Body of pancreas (tissue), 4 donors: ENCODE data around the gene PRF1.

ENCODE experiments used
- POLR2A ChIP-seq, 3 donors: fragments of 450-650 bp; IDR thresholded peaks; one replicate each; pipeline ENCODE4 v1.6.1; 2016; ENCODE audit warnings: antibody characterized with exemption in 3 of 3, mild to moderate bottlenecking in 2 of 3
- TF ChIP-seq, protein P1 (sequence below), 7 experiments: fragments of 450-650 bp in 4 of 7; fragments of 200-600 bp in 3 of 7; sonication (generic) in 3 of 7; IDR thresholded peaks; one replicate each; pipeline ENCODE4 v1.5.1; 2016 to 2019; ENCODE audit warnings: antibody characterized with exemption in 7 of 7

DNA sequence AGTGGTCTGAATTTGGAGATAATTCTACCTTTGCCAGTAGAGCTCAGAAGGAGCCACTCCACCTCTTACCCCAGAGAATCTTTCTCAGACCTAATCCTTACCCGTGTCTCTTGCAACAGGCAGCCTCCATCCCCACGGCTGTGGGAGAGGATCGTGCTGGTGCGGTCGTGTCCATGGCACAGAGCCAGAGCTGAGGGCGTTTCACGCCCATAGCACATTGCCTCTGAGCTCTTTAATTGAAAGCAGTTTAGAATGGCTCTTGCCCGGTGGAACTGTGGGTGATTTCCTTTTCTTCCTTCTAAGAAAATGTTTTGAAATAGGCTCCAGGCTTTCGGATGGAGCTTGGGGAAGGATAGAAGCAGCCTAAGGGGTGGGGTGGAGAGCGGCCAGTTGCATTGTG, 41.5 kb downstream of the PRF1 start:
- TF ChIP-seq POLR2A (IDR thresholded peaks at IDR 0.05): no peak
- TF ChIP-seq, protein P1, sequence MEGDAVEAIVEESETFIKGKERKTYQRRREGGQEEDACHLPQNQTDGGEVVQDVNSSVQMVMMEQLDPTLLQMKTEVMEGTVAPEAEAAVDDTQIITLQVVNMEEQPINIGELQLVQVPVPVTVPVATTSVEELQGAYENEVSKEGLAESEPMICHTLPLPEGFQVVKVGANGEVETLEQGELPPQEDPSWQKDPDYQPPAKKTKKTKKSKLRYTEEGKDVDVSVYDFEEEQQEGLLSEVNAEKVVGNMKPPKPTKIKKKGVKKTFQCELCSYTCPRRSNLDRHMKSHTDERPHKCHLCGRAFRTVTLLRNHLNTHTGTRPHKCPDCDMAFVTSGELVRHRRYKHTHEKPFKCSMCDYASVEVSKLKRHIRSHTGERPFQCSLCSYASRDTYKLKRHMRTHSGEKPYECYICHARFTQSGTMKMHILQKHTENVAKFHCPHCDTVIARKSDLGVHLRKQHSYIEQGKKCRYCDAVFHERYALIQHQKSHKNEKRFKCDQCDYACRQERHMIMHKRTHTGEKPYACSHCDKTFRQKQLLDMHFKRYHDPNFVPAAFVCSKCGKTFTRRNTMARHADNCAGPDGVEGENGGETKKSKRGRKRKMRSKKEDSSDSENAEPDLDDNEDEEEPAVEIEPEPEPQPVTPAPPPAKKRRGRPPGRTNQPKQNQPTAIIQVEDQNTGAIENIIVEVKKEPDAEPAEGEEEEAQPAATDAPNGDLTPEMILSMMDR (IDR thresholded peaks at IDR 0.05): no peak
